Prostate gland (tissue), 2 donors: Measurements from ENCODE around the gene ZBTB49. TPM values are rescaled to one million over a fixed set of nuclear protein-coding genes. Genes with fewer than 3 reads are reported as not detected.

Source experiments
- DNase-seq: peaks from one replicate; pipeline ENCODE4 v3.0.0-alpha.2; 2019; ENCODE audit warnings: low spot score
- H3K27ac ChIP-seq, 2 donors: fragments of 200-600 bp; sonication (generic); 2 replicates each; pipeline ENCODE4 v1.5.1; 2017 to 2019
- H3K27me3 ChIP-seq: fragments of 200-600 bp; sonication (generic); replicated peaks from 2 replicates; pipeline ENCODE4 v1.5.1; 2019; ENCODE audit not compliant: insufficient read depth
- H3K36me3 ChIP-seq, 2 donors: fragments of 200-600 bp; sonication (generic); 1 replicate in 1 of 2; 2 replicates in 1 of 2; pipeline versions ENCODE4 v1.5.1 to v1.8.1; 2017 to 2019
- H3K4me1 ChIP-seq: fragments of 200-600 bp; sonication (generic); replicated peaks from 2 replicates; pipeline ENCODE4 v1.5.1; 2019
- H3K4me3 ChIP-seq, 2 donors: fragments of 200-600 bp; sonication (generic); 2 replicates each; pipeline ENCODE4 v1.5.1; 2017 to 2019
- H3K9me3 ChIP-seq: fragments of 200-600 bp; sonication (generic); 2 replicates; pipeline ENCODE4 v1.5.1; 2017
- CTCF ChIP-seq, 4 experiments: fragments of 200-600 bp in 2 of 4; fragments of 450-650 bp in 2 of 4; sonication (generic) in 2 of 4; IDR thresholded peaks; 1 replicate in 3 of 4; 2 replicates in 1 of 4; pipeline ENCODE4 v1.5.1; 2016 to 2019; ENCODE audit warnings: antibody characterized with exemption in 4 of 4, mild to moderate bottlenecking in 2 of 4, moderate library complexity in 2 of 4
- POLR2A ChIP-seq: fragments of 450-650 bp; IDR thresholded peaks from one replicate; pipeline ENCODE4 v1.6.1; 2016; ENCODE audit warnings: antibody characterized with exemption, mild to moderate bottlenecking
- POLR2AphosphoS5 ChIP-seq: sonication (generic); formaldehyde crosslinking; IDR thresholded peaks from one replicate; pipeline ENCODE4 v1.6.1; 2017; ENCODE audit warnings: antibody characterized with exemption
- WGBS: methylation state at CpG from one replicate; pipeline ENCODE4 v1.1.5; 2018; 5-methylcytosine and 5-hydroxymethylcytosine counted together
- intact Hi-C: fragments of 100-400 bp; cut with DNase I; formaldehyde crosslinking; loops from one replicate; pipeline ENCODE4 v1.14.2; 2022
- total RNA-seq, 2 donors: library from RNA; depleted of rRNA; stranded (reverse); fragments of >200 nt; gene quantifications; one replicate each; pipeline ENCODE4 v1.1.0, GENCODE V29; 2016

The ZBTB49 gene
- total RNA-seq, 2 donors from 2014 or later, result 5.1 to 10.3 TPM

GRCh38 chr4:4328840-4329239, 38.8 kb downstream of the ZBTB49 start:
- Histone ChIP-seq H3K27ac (no peak overlapping the region), H3K9me3 (no peaks in the 10 kb centered on the region), H3K4me1 (no peaks in the 10 kb centered on the region), H3K27me3 (no peaks in the 10 kb centered on the region), H3K4me3 (no peak overlapping the region), H3K36me3 (no peaks in the 10 kb centered on the region)
- TF ChIP-seq CTCF (IDR thresholded peaks at IDR 0.05) (no peak), POLR2A (no peak), POLR2AphosphoS5 (no peak)
- DNase-seq, result no peak
- intact Hi-C loops, result no loop called here
- 89% methylated on average over 4 of the region's 4 CpGs for WGBS

- WGBS, result 93% methylated on average over 10 of the region's 10 CpGs
- intact Hi-C loops, result no loop called here
- Histone ChIP-seq H3K27ac (no peak overlapping the region), H3K36me3 (no peaks in the 10 kb centered on the region), H3K4me1 (no peaks in the 10 kb centered on the region), H3K9me3 (no peaks in the 10 kb centered on the region), H3K4me3 (no peak overlapping the region), H3K27me3 (no peaks in the 10 kb centered on the region)
- no peak for DNase-seq
- TF ChIP-seq POLR2AphosphoS5 (no peak), POLR2A (no peak), CTCF (IDR thresholded peaks at IDR 0.05) (no peak)
These were observed 39.4 kb downstream of the ZBTB49 start for GRCh38 chr4:4329496-4329895.

- Histone ChIP-seq H3K4me3 (no peak overlapping the region), H3K27ac (no peak overlapping the region), H3K9me3 (no peaks in the 10 kb centered on the region), H3K4me1 (no peaks in the 10 kb centered on the region), H3K36me3 (no peaks in the 10 kb centered on the region), H3K27me3 (no peaks in the 10 kb centered on the region)
- DNase-seq, result no peak
- intact Hi-C loops, result loop anchor here (5.0 kb wide), 1 partner anchor 78 kb away; no protein-coding TSS in a partner anchor
- TF ChIP-seq POLR2AphosphoS5 (no peak), CTCF (IDR thresholded peaks at IDR 0.05) (no peak), POLR2A (no peak)
- 79% methylated on average over 5 of the region's 5 CpGs for WGBS
These were observed 40.7 kb downstream of the ZBTB49 start for GRCh38 chr4:4330794-4331193.

GRCh38 chr4:4332529-4332928, 42.5 kb downstream of the ZBTB49 start:
- H3K4me1 ChIP-seq, result no peaks in the 10 kb centered on the region
- H3K27ac ChIP-seq, result no peak overlapping the region
- no peaks in the 10 kb centered on the region for H3K9me3 ChIP-seq
- no peak for DNase-seq
- 85% methylated on average over 3 of the region's 3 CpGs for WGBS
- intact Hi-C loops, result loop anchor here (5.0 kb wide), 1 partner anchor 80 kb away; no protein-coding TSS in a partner anchor
- H3K4me3 ChIP-seq, result no peak overlapping the region
- no peaks in the 10 kb centered on the region for H3K36me3 ChIP-seq
- H3K27me3 ChIP-seq, result no peaks in the 10 kb centered on the region
- no peak for TF ChIP-seq CTCF (IDR thresholded peaks at IDR 0.05)
- TF ChIP-seq POLR2A, result no peak
- no peak for TF ChIP-seq POLR2AphosphoS5

GRCh38 chr4:4333265-4333706, 43.2 kb downstream of the ZBTB49 start:
- 46% methylated on average over 11 of the region's 11 CpGs for WGBS
- Histone ChIP-seq H3K27me3 (no peaks in the 10 kb centered on the region), H3K4me3 (no peak overlapping the region), H3K9me3 (no peaks in the 10 kb centered on the region), H3K27ac (no peak overlapping the region), H3K4me1 (no peaks in the 10 kb centered on the region), H3K36me3 (no peaks in the 10 kb centered on the region)
- DNase-seq, result no peak
- no peak for TF ChIP-seq CTCF (IDR thresholded peaks at IDR 0.05)
- no peak for TF ChIP-seq POLR2AphosphoS5
- TF ChIP-seq POLR2A, result no peak
- intact Hi-C loops, result loop anchor here (5.0 kb wide), 1 partner anchor 81 kb away; no protein-coding TSS in a partner anchor
